ENCODE data around the gene MEIS2.

MEIS2 gene

GRCh38 chr15:37105889-37106288, 5.5 kb upstream of the MEIS2 start:
- Histone ChIP-seq H3K4me3 (ENCODE audit: extremely low read depth, insufficient read depth, low read length, poor library complexity, severe bottlenecking) (no peak overlapping the region), H3K4me1 (ENCODE audit: control insufficient read depth, insufficient read depth, low read length, poor library complexity, severe bottlenecking) (peaks cover 6% of the 10 kb centered on the region), H3K9me3 (ENCODE audit: control insufficient read depth, low read length) (no peaks in the 10 kb centered on the region), H3K27ac (ENCODE audit: low read depth, low read length, severe bottlenecking) (no peak overlapping the region), H3K36me3 (ENCODE audit: control insufficient read depth, insufficient read depth, low read length) (no peaks in the 10 kb centered on the region)
- 13 to 40% methylated on average over 1 to 2 of the region's 5 CpGs for WGBS, 2 experiments (ENCODE audit: insufficient coverage in 2 of 2)

GRCh38 chr15:37105029-37105428, 4.7 kb upstream of the MEIS2 start:
- Histone ChIP-seq H3K9me3 (ENCODE audit: control insufficient read depth, low read length) (no peaks in the 10 kb centered on the region), H3K4me3 (ENCODE audit: extremely low read depth, insufficient read depth, low read length, poor library complexity, severe bottlenecking) (no peak overlapping the region), H3K27ac (ENCODE audit: low read depth, low read length, severe bottlenecking) (no peak overlapping the region), H3K4me1 (ENCODE audit: control insufficient read depth, insufficient read depth, low read length, poor library complexity, severe bottlenecking) (peaks cover 6% of the 10 kb centered on the region), H3K36me3 (ENCODE audit: control insufficient read depth, insufficient read depth, low read length) (no peaks in the 10 kb centered on the region)
- WGBS, 2 experiments (ENCODE audit: insufficient coverage in 2 of 2) = 0% methylated on average over 1 of the region's 2 CpGs; no CpG with 5 or more reads in 1 of the 2 experiments

- peak overlapping the region; percentile 12 for H3K4me3 ChIP-seq (ENCODE audit: extremely low read depth, insufficient read depth, low read length, poor library complexity, severe bottlenecking)
- H3K27ac ChIP-seq (ENCODE audit: low read depth, low read length, severe bottlenecking) = no peak overlapping the region
- H3K9me3 ChIP-seq (ENCODE audit: control insufficient read depth, low read length) = no peaks in the 10 kb centered on the region
- WGBS, 2 experiments (ENCODE audit: insufficient coverage in 2 of 2) = 4 to 13% methylated on average over 5 to 6 of the region's 12 CpGs
- H3K36me3 ChIP-seq (ENCODE audit: control insufficient read depth, insufficient read depth, low read length) = no peaks in the 10 kb centered on the region
- peaks cover 1% of the 10 kb centered on the region for H3K4me1 ChIP-seq (ENCODE audit: control insufficient read depth, insufficient read depth, low read length, poor library complexity, severe bottlenecking)
Observed at GRCh38 chr15:37104424-37104981, 4.2 kb upstream of the MEIS2 start.

- 8 to 10% methylated on average over 8 to 11 of the region's 27 CpGs for WGBS, 2 experiments (ENCODE audit: insufficient coverage in 2 of 2)
- Histone ChIP-seq H3K27ac (ENCODE audit: low read depth, low read length, severe bottlenecking) (no peak overlapping the region), H3K36me3 (ENCODE audit: control insufficient read depth, insufficient read depth, low read length) (no peaks in the 10 kb centered on the region), H3K4me1 (ENCODE audit: control insufficient read depth, insufficient read depth, low read length, poor library complexity, severe bottlenecking) (no peaks in the 10 kb centered on the region), H3K4me3 (ENCODE audit: extremely low read depth, insufficient read depth, low read length, poor library complexity, severe bottlenecking) (peak overlapping the region; percentile 77), H3K9me3 (ENCODE audit: control insufficient read depth, low read length) (no peaks in the 10 kb centered on the region)
Observed at GRCh38 chr15:37103475-37104423, 3.4 kb upstream of the MEIS2 start.

GRCh38 chr15:37103163-37103435, 2.8 kb upstream of the MEIS2 start:
- Histone ChIP-seq H3K36me3 (ENCODE audit: control insufficient read depth, insufficient read depth, low read length) (no peaks in the 10 kb centered on the region), H3K4me1 (ENCODE audit: control insufficient read depth, insufficient read depth, low read length, poor library complexity, severe bottlenecking) (no peaks in the 10 kb centered on the region), H3K27ac (ENCODE audit: low read depth, low read length, severe bottlenecking) (no peak overlapping the region), H3K4me3 (ENCODE audit: extremely low read depth, insufficient read depth, low read length, poor library complexity, severe bottlenecking) (peak overlapping the region; percentile 77), H3K9me3 (ENCODE audit: control insufficient read depth, low read length) (no peaks in the 10 kb centered on the region)
- no CpG with 5 or more reads among the region's 2 CpGs for WGBS, 2 experiments (ENCODE audit: insufficient coverage in 2 of 2)

- Histone ChIP-seq H3K4me3 (ENCODE audit: extremely low read depth, insufficient read depth, low read length, poor library complexity, severe bottlenecking) (peak overlapping the region; percentile 77), H3K4me1 (ENCODE audit: control insufficient read depth, insufficient read depth, low read length, poor library complexity, severe bottlenecking) (peaks cover 3% of the 10 kb centered on the region), H3K36me3 (ENCODE audit: control insufficient read depth, insufficient read depth, low read length) (no peaks in the 10 kb centered on the region), H3K9me3 (ENCODE audit: control insufficient read depth, low read length) (no peaks in the 10 kb centered on the region), H3K27ac (ENCODE audit: low read depth, low read length, severe bottlenecking) (peak overlapping the region; percentile 41)
- 0% methylated on average over 24 to 28 of the region's 38 CpGs for WGBS, 2 experiments (ENCODE audit: insufficient coverage in 2 of 2)
Observed at GRCh38 chr15:37102305-37103162, 2.2 kb upstream of the MEIS2 start.

- 0 to 1% methylated on average over 5 of the region's 15 CpGs for WGBS, 2 experiments (ENCODE audit: insufficient coverage in 2 of 2)
- H3K27ac ChIP-seq (ENCODE audit: low read depth, low read length, severe bottlenecking) = peak overlapping the region; percentile 93
Observed at GRCh38 chr15:37101980-37102304, 1.6 kb upstream of the MEIS2 start.

GRCh38 chr15:37100966-37101215, 542 bp upstream of the MEIS2 start:
- Histone ChIP-seq H3K27ac (ENCODE audit: low read depth, low read length, severe bottlenecking) (peak overlapping the region; percentile 93), H3K9me3 (ENCODE audit: control insufficient read depth, low read length) (no peaks in the 10 kb centered on the region), H3K4me1 (ENCODE audit: control insufficient read depth, insufficient read depth, low read length, poor library complexity, severe bottlenecking) (peaks cover 18% of the 10 kb centered on the region), H3K4me3 (ENCODE audit: extremely low read depth, insufficient read depth, low read length, poor library complexity, severe bottlenecking) (peak overlapping the region; percentile 77), H3K36me3 (ENCODE audit: control insufficient read depth, insufficient read depth, low read length) (peaks cover under 1% of the 10 kb centered on the region)
- 0% methylated on average over 5 to 8 of the region's 11 CpGs for WGBS, 2 experiments (ENCODE audit: insufficient coverage in 2 of 2)

More at GRCh38 chr15:37101980-37102304, 1.6 kb upstream of the MEIS2 start:
- H3K36me3 ChIP-seq (ENCODE audit: control insufficient read depth, insufficient read depth, low read length) = no peaks in the 10 kb centered on the region
- peaks cover 9% of the 10 kb centered on the region for H3K4me1 ChIP-seq (ENCODE audit: control insufficient read depth, insufficient read depth, low read length, poor library complexity, severe bottlenecking)
- no peaks in the 10 kb centered on the region for H3K9me3 ChIP-seq (ENCODE audit: control insufficient read depth, low read length)
- peak overlapping the region; percentile 77 for H3K4me3 ChIP-seq (ENCODE audit: extremely low read depth, insufficient read depth, low read length, poor library complexity, severe bottlenecking)

- H3K4me3 ChIP-seq (ENCODE audit: extremely low read depth, insufficient read depth, low read length, poor library complexity, severe bottlenecking) = peak overlapping the region; percentile 77
- 0% methylated on average over 7 to 9 of the region's 21 CpGs for WGBS, 2 experiments (ENCODE audit: insufficient coverage in 2 of 2)
- H3K9me3 ChIP-seq (ENCODE audit: control insufficient read depth, low read length) = no peaks in the 10 kb centered on the region
- H3K4me1 ChIP-seq (ENCODE audit: control insufficient read depth, insufficient read depth, low read length, poor library complexity, severe bottlenecking) = peaks cover 25% of the 10 kb centered on the region
- peaks cover 6% of the 10 kb centered on the region for H3K36me3 ChIP-seq (ENCODE audit: control insufficient read depth, insufficient read depth, low read length)
- H3K27ac ChIP-seq (ENCODE audit: low read depth, low read length, severe bottlenecking) = peak overlapping the region; percentile 94
Observed at GRCh38 chr15:37099319-37100108, 835 bp downstream of the MEIS2 start.

Measured in mesodermal cell (in vitro differentiated cells).